H1 (cell line): ENCODE measurements around the gene KRT12.

ENCODE experiments used
- CHD2 ChIP-seq: IDR thresholded peaks from 2 replicates; pipeline ENCODE4 v1.6.1; 2012; ENCODE audit warnings: low read length, improper control_type of control experiment
- CTCF ChIP-seq, 3 experiments: IDR thresholded peaks; 1 replicate in 2 of 3; 2 replicates in 1 of 3; pipeline versions ENCODE4 v1.5.1 to v1.6.1; 2011; ENCODE audit warnings: low read length in 3 of 3, mild to moderate bottlenecking in 3 of 3, inconsistent platforms in 2 of 3, low read depth in 1 of 3, moderate library complexity in 1 of 3; ENCODE audit not compliant: insufficient read depth in 1 of 3; ENCODE audit errors: control extremely low read depth in 1 of 3
- EP300 ChIP-seq, 2 experiments: IDR thresholded peaks; 1 replicate in 1 of 2; 2 replicates in 1 of 2; pipeline ENCODE4 v1.6.1; 2011 to 2012; ENCODE audit warnings: low read depth in 2 of 2, low read length in 2 of 2, mild to moderate bottlenecking in 2 of 2, borderline replicate concordance in 1 of 2, inconsistent platforms in 1 of 2, moderate library complexity in 1 of 2
- EZH2 ChIP-seq: fragments of 200-600 bp; sonication (generic); IDR thresholded peaks from 2 replicates; pipeline ENCODE4 v1.7.1; 2012; ENCODE audit warnings: low read depth, mild to moderate bottlenecking, moderate library complexity, low read length, inconsistent platforms; ENCODE audit not compliant: severe bottlenecking
- GTF2F1 ChIP-seq: IDR thresholded peaks from 2 replicates; pipeline ENCODE4 v1.6.1; 2012; ENCODE audit warnings: low read depth, low read length, improper control_type of control experiment, borderline replicate concordance
- HDAC2 ChIP-seq, 2 experiments: fragments of 300-600 bp in 1 of 2; sonication (generic) in 1 of 2; IDR thresholded peaks; 2 replicates each; pipeline ENCODE4 v1.6.1; 2011 to 2012; ENCODE audit warnings: low read depth in 2 of 2, low read length in 2 of 2, mild to moderate bottlenecking in 2 of 2, moderate library complexity in 2 of 2, borderline replicate concordance in 1 of 2, inconsistent platforms in 1 of 2
- HDAC6 ChIP-seq: IDR thresholded peaks from one replicate; pipeline ENCODE4 v1.7.1; 2012; ENCODE audit warnings: low read depth, mild to moderate bottlenecking, inconsistent platforms, low read length, moderate library complexity
- JUND ChIP-seq: IDR thresholded peaks from 2 replicates; pipeline ENCODE4 v1.6.1; 2011; ENCODE audit warnings: mild to moderate bottlenecking, improper control_type of control experiment, low read length
- PHF8 ChIP-seq: fragments of 200-600 bp; sonication (generic); conservative IDR thresholded peaks from 2 replicates; pipeline ENCODE4 v1.7.1; 2012; ENCODE audit warnings: low read depth, mild to moderate bottlenecking, inconsistent platforms, low read length, moderate library complexity
- POLR2AphosphoS5 ChIP-seq: IDR thresholded peaks from 2 replicates; pipeline ENCODE4 v1.6.1; 2011; ENCODE audit warnings: low read depth, low read length
- SRF ChIP-seq: IDR thresholded peaks from 2 replicates; pipeline ENCODE4 v1.6.1; 2011; ENCODE audit warnings: mild to moderate bottlenecking, low read depth, low read length, moderate library complexity
- TBP ChIP-seq: IDR thresholded peaks from 2 replicates; pipeline ENCODE4 v1.6.1; 2011; ENCODE audit warnings: low read depth, low read length, improper control_type of control experiment
- YY1 ChIP-seq: IDR thresholded peaks from 2 replicates; pipeline ENCODE4 v1.6.1; 2011; ENCODE audit warnings: low read depth, mild to moderate bottlenecking, low read length

GRCh38 chr17:40915721-40916256 is 48.8 kb upstream of the KRT12 start:
- TF ChIP-seq SRF (no peak), CTCF (IDR thresholded peaks at IDR 0.05; ENCODE audit: control extremely low read depth in 1 of 3, insufficient read depth in 1 of 3, low read depth in 1 of 3, low read length in 3 of 3) (no peak), GTF2F1 (no peak), EZH2 (no peak), JUND (no peak), TBP (no peak), EP300 (IDR thresholded peaks at IDR 0.05; ENCODE audit: borderline replicate concordance in 1 of 2, low read depth in 2 of 2, low read length in 2 of 2) (no peak), POLR2AphosphoS5 (no peak), HDAC6 (no peak), YY1 (no peak), HDAC2 (IDR thresholded peaks at IDR 0.05; ENCODE audit: borderline replicate concordance in 1 of 2, low read depth in 2 of 2, low read length in 2 of 2) (no peak), PHF8 (no peak), CHD2 (no peak)
